K562 (cell line): ENCODE results near the gene BBS1. TPM values are rescaled to one million over a fixed set of nuclear protein-coding genes. Genes with fewer than 3 reads are reported as not detected.

Source experiments
- ERF ChIP-seq: fragments of 450-650 bp; formaldehyde crosslinking; IDR thresholded peaks from 2 replicates; pipeline ENCODE4 v1.4.0; 2020; ENCODE audit warnings: mild to moderate bottlenecking, mixed read lengths
- ETV5 ChIP-seq: sonication (generic); formaldehyde crosslinking; IDR thresholded peaks from 2 replicates; pipeline ENCODE4 v1.4.0; 2020; ENCODE audit warnings: low read depth, mild to moderate bottlenecking, missing genetic modification reagents
- ZNF644 ChIP-seq: fragments of 200-800 bp; sonication (Bioruptor generic); IDR thresholded peaks from 2 replicates; pipeline ENCODE4 v1.6.1; 2016; ENCODE audit warnings: low read depth, missing genetic modification characterization, missing compliant biosample characterization
- polyA plus RNA-seq, 8 experiments: library from polyadenylated mRNA; depleted of rRNA in 4 of 8; stranded (reverse) in 5 of 8; unstranded in 3 of 8; fragments of >200 nt; fragmentation: Nextera tagmentation in 2 of 8; fragmentation: Illumina TruSeq in 1 of 8; extraction: Ambion mirVana in 2 of 8; extraction: Trizol in 1 of 8; gene quantifications; 2 replicates each; pipeline versions ENCODE4 v1.2.1 to v1.2.3, GENCODE V29; 2011 to 2014; ENCODE audit warnings: inconsistent platforms in 1 of 8, missing spikeins in 1 of 8
- total RNA-seq, 7 experiments: library from RNA; depleted of rRNA in 6 of 7; stranded (reverse); fragments of >200 nt in 6 of 7; fragmentation: Illumina TruSeq in 2 of 7; extraction: Trizol in 2 of 7; gene quantifications; 2 replicates each; pipeline versions ENCODE4 v1.2.1 to v1.2.3, GENCODE V29; 2011 to 2021; ENCODE audit warnings: low replicate concordance in 1 of 7
- TF ChIP-seq, protein P1 (sequence below): fragments of 450-650 bp; IDR thresholded peaks from 2 replicates; pipeline ENCODE4 v1.6.1; 2016; ENCODE audit warnings: low read depth
- TF ChIP-seq, protein P2 (sequence below): fragments of 200-800 bp; sonication (Bioruptor generic); IDR thresholded peaks from 2 replicates; pipeline ENCODE4 v1.6.1; 2016; ENCODE audit warnings: missing genetic modification characterization, missing compliant biosample characterization

BBS1 gene
- total and polyA plus RNA-seq, 9 of the 15 experiments (the other 6 are each of a cell fraction or from before 2014, with no cell fraction given), result 9.0 to 19.8 (median 12.1) TPM

DNA sequence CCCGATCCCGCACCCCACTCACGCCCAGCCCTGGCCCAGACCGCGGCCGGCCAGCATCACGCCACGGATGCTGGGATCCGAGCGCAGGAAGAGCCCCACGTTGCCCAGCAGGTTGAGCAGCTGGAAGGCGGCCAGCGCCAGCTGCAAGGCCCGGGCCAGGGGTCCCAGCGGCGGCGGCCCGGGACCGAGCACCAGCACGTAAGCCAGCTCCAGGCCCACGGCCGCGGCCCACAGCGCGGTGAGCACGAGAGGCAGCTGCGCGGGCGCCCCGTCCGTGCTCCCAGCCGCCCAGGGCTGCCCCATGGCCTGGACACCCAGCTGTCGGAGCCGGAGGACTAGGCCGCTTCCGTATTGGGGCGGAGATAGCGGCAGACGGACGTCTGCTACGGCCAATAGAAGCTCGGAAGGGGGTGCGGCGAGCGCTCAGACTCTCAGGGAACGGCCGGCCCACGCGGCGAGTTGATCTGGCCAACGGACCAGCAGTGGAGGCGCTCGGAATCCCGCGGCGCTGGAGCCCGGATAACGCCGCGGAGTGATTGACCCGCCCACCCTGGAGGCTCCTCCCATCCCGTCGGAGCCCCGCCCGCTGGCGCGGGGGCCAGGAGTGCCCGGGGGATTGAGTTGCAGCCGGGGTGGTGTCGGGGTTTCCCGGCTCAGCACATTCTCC lies 35.4 kb downstream of the BBS1 start, which contains the start of gene ZDHHC24 (continued):
- TF ChIP-seq, protein P1, sequence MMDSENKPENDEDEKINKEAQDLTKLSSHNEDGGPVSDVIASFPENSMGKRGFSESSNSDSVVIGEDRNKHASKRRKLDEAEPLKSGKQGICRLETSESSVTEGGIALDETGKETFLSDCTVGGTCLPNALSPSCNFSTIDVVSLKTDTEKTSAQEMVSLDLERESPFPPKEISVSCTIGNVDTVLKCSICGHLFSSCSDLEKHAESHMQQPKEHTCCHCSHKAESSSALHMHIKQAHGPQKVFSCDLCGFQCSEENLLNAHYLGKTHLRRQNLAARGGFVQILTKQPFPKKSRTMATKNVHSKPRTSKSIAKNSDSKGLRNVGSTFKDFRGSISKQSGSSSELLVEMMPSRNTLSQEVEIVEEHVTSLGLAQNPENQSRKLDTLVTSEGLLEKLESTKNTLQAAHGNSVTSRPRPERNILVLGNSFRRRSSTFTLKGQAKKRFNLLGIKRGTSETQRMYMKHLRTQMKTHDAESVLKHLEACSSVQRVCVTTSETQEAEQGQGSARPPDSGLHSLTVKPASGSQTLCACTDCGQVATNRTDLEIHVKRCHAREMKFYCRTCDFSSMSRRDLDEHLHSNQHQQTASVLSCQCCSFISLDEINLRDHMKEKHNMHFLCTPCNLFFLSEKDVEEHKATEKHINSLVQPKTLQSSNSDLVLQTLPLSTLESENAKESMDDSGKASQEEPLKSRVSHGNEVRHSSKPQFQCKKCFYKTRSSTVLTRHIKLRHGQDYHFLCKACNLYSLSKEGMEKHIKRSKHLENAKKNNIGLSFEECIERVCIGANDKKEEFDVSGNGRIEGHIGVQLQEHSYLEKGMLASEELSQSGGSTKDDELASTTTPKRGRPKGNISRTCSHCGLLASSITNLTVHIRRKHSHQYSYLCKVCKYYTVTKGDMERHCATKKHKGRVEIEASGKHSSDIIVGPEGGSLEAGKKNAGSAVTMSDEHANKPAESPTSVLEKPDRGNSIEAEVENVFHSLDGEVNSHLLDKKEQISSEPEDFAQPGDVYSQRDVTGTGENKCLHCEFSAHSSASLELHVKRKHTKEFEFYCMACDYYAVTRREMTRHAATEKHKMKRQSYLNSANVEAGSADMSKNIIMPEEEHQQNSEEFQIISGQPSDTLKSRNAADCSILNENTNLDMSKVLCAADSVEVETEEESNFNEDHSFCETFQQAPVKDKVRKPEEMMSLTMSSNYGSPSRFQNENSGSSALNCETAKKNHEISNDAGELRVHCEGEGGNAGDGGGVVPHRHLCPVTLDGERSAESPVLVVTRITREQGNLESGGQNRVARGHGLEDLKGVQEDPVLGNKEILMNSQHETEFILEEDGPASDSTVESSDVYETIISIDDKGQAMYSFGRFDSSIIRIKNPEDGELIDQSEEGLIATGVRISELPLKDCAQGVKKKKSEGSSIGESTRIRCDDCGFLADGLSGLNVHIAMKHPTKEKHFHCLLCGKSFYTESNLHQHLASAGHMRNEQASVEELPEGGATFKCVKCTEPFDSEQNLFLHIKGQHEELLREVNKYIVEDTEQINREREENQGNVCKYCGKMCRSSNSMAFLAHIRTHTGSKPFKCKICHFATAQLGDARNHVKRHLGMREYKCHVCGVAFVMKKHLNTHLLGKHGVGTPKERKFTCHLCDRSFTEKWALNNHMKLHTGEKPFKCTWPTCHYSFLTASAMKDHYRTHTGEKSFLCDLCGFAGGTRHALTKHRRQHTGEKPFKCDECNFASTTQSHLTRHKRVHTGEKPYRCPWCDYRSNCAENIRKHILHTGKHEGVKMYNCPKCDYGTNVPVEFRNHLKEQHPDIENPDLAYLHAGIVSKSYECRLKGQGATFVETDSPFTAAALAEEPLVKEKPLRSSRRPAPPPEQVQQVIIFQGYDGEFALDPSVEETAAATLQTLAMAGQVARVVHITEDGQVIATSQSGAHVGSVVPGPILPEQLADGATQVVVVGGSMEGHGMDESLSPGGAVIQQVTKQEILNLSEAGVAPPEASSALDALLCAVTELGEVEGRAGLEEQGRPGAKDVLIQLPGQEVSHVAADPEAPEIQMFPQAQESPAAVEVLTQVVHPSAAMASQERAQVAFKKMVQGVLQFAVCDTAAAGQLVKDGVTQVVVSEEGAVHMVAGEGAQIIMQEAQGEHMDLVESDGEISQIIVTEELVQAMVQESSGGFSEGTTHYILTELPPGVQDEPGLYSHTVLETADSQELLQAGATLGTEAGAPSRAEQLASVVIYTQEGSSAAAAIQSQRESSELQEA, result no peak
- TF ChIP-seq ZNF644 (no peak), ERF (CRISPR knock-in tag) (no peak), ETV5 (CRISPR knock-in tag) (peak; percentile 43; the same call in 1 of the 2 replicates)
- TF ChIP-seq, protein P2, sequence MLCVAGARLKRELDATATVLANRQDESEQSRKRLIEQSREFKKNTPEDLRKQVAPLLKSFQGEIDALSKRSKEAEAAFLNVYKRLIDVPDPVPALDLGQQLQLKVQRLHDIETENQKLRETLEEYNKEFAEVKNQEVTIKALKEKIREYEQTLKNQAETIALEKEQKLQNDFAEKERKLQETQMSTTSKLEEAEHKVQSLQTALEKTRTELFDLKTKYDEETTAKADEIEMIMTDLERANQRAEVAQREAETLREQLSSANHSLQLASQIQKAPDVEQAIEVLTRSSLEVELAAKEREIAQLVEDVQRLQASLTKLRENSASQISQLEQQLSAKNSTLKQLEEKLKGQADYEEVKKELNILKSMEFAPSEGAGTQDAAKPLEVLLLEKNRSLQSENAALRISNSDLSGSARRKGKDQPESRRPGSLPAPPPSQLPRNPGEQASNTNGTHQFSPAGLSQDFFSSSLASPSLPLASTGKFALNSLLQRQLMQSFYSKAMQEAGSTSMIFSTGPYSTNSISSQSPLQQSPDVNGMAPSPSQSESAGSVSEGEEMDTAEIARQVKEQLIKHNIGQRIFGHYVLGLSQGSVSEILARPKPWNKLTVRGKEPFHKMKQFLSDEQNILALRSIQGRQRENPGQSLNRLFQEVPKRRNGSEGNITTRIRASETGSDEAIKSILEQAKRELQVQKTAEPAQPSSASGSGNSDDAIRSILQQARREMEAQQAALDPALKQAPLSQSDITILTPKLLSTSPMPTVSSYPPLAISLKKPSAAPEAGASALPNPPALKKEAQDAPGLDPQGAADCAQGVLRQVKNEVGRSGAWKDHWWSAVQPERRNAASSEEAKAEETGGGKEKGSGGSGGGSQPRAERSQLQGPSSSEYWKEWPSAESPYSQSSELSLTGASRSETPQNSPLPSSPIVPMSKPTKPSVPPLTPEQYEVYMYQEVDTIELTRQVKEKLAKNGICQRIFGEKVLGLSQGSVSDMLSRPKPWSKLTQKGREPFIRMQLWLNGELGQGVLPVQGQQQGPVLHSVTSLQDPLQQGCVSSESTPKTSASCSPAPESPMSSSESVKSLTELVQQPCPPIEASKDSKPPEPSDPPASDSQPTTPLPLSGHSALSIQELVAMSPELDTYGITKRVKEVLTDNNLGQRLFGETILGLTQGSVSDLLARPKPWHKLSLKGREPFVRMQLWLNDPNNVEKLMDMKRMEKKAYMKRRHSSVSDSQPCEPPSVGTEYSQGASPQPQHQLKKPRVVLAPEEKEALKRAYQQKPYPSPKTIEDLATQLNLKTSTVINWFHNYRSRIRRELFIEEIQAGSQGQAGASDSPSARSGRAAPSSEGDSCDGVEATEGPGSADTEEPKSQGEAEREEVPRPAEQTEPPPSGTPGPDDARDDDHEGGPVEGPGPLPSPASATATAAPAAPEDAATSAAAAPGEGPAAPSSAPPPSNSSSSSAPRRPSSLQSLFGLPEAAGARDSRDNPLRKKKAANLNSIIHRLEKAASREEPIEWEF (CRISPR knock-in tag), result no peak
